Epithelial cell of proximal tubule (primary cell): ENCODE measurements around the gene NELL1. TPM values are rescaled to one million over a fixed set of nuclear protein-coding genes. Genes with fewer than 3 reads are reported as not detected.

Source experiments
- DNase-seq: peaks from one replicate; pipeline ENCODE4 v3.0.0-alpha.2; 2011; ENCODE audit warnings: low read depth
- H3K4me3 ChIP-seq: 2 replicates; pipeline ENCODE4 v1.5.1; 2011; ENCODE audit warnings: low read depth, mild to moderate bottlenecking, low read length
- total RNA-seq: library from RNA; depleted of rRNA; stranded (reverse); fragments of >200 nt; gene quantifications from 2 replicates; pipeline ENCODE4 v1.2.3, GENCODE V29; 2015
- TF ChIP-seq, protein P1 (sequence below): conservative IDR thresholded peaks from 2 replicates; pipeline ENCODE4 v1.5.1; 2012; ENCODE audit warnings: low read depth, mild to moderate bottlenecking, low read length

The NELL1 gene
- total RNA-seq, 1 donor from 2014 or later, result not detected

GRCh38 chr11:20782775-20783174 lies 113.4 kb downstream of the NELL1 start:
- TF ChIP-seq, protein P1, sequence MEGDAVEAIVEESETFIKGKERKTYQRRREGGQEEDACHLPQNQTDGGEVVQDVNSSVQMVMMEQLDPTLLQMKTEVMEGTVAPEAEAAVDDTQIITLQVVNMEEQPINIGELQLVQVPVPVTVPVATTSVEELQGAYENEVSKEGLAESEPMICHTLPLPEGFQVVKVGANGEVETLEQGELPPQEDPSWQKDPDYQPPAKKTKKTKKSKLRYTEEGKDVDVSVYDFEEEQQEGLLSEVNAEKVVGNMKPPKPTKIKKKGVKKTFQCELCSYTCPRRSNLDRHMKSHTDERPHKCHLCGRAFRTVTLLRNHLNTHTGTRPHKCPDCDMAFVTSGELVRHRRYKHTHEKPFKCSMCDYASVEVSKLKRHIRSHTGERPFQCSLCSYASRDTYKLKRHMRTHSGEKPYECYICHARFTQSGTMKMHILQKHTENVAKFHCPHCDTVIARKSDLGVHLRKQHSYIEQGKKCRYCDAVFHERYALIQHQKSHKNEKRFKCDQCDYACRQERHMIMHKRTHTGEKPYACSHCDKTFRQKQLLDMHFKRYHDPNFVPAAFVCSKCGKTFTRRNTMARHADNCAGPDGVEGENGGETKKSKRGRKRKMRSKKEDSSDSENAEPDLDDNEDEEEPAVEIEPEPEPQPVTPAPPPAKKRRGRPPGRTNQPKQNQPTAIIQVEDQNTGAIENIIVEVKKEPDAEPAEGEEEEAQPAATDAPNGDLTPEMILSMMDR, result no peak
- no peak overlapping the region for H3K4me3 ChIP-seq
- no peak for DNase-seq

DNA sequence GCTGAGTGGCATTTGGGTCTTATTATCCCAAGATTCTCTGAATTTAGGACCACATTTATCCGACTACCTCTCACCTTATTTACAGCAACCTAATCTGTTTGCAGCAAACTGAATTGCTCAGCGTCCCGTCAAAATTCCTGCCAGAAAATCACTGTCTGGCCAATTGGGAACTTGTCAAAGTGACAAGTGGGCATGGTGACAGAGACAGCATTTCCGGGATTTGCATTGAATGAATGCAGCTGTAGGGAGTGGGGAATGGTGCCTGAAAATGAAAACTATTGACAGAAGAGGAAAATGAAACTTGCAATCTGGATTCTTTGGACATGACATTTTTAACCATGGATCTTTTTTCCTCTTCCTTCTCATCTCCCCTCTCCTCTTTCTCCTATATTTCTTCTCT lies 113.8 kb downstream of the NELL1 start:
- TF ChIP-seq, protein P1, result no peak
- no peak overlapping the region for H3K4me3 ChIP-seq
- no peak for DNase-seq

DNA sequence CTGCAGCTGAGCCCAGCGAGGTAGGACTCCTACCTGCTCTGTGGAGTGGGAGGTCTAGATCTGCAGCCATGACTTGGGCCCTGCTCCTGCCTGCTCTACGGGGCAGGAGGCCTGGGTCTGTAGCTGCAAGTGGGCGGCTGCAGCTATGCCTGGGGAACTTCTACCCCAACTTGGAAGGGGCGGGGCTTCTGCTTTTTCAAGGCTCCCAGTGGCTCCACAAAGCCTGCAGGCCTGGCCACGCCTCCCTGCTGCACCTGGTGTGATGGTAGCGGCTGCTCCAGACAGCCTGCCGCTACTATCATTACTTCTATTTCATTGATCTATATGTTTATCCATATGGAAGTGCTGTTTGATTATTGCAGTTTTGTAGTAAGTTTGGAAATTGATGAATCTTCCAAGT lies 121.2 kb downstream of the NELL1 start:
- no peak overlapping the region for H3K4me3 ChIP-seq
- no peak for DNase-seq
- TF ChIP-seq, protein P1, result no peak

DNA sequence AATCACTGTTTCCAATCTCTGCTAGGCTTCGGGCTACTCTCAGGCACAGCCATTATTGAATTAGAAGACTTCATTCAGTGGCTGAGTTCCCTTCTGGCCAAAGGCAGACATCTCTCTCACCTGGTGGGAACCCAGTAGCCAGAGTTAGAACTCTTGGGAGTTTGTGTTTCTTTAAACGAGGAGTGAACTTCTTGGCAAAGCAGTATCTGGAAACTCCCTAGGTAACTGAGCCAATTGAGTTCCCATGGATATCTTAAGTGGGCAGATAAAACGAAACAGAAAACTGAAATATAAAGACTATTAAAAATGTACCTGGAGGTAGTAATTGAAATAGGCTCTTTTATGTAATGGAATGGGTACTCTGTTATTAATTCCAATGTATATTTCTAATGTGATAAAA lies 125.6 kb downstream of the NELL1 start:
- no peak overlapping the region for H3K4me3 ChIP-seq
- DNase-seq, result no peak
- TF ChIP-seq, protein P1, result no peak

- no peak for DNase-seq
- TF ChIP-seq, protein P1, result no peak
- H3K4me3 ChIP-seq, result no peak overlapping the region
Observed at GRCh38 chr11:20808328-20808727, 138.9 kb downstream of the NELL1 start.

DNA sequence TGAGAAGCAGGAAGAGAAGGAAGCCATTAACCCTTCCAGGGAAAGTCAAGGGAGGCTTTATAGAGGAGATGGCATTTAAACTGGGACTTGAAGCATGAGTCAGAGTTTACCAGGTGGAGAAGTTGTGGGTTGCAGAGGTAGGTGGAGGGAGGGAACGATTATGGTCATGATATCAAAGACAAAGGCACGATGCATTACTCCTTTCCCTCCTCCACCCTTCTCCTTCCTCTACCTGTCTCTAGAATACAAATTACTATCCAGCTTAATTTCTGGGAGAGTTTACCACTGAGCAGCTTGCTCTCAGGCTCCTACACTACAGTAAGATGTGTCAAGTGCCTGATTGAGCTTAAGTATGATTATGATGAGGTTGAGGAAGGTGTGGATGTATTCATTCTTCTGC lies 151.7 kb downstream of the NELL1 start:
- TF ChIP-seq, protein P1, result no peak
- DNase-seq, result no peak
- H3K4me3 ChIP-seq, result no peak overlapping the region

- no peak overlapping the region for H3K4me3 ChIP-seq
- no peak for DNase-seq
- TF ChIP-seq, protein P1, result no peak
Observed at GRCh38 chr11:20821470-20821869, 152.1 kb downstream of the NELL1 start.
